GM19372 (cell line): ENCODE results near the gene ASPN.

Source experiments
- ATAC-seq: cut with Tn5 transposase; IDR thresholded peaks from one replicate; pipeline ENCODE4 v1.9.1; 2021; ENCODE audit warnings: mild to moderate bottlenecking, low read depth, moderate library complexity; ENCODE audit not compliant: unreplicated experiment

Gene ASPN

GRCh38 chr9:92506184-92506857, 24.0 kb upstream of the ASPN start:
- ATAC-seq = no peak

- no peak for ATAC-seq
Measured at GRCh38 chr9:92504881-92505280, 22.6 kb upstream of the ASPN start.

GRCh38 chr9:92503156-92503555, 20.9 kb upstream of the ASPN start:
- no peak for ATAC-seq

- no peak for ATAC-seq
Measured at GRCh38 chr9:92501671-92502393, 19.5 kb upstream of the ASPN start.

DNA sequence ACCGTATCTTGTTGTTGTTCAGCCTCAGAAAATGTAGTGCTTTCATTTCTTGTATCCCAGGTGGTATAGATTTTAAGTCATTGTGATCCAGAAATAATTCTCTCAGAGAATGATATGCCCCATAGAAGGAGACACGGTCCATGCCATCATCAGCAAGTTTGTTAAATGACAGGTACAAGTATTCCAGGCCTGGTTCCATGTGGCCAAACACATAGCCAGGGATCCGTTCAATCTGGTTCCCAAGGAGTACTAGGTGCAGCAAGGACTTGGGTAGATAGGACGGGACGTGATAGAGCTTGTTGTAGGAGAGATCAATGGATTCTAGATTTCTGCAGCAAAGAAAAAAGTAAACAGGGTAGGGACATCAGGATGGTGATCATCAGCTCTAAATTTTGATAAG, 18.4 kb upstream of the ASPN start:
- ATAC-seq = no peak

DNA sequence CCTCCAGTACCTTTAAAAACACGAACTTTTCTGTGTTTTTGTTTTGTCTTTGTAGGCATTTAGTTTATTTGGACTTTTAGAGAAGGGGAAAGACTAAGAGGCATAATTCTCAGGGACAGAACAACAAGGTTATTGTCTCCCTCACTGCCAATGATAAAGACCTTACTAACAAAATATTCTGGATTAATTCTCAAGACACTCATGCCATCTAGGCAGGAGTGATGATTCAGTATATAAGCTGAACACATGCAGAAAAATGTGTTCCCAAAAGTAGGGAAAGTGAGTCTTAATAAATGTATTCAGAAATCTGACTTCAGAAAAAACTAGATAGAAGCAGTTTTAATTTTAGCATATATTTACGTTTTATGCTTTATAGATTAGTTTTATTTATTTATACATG, 17.4 kb upstream of the ASPN start:
- no peak for ATAC-seq

DNA sequence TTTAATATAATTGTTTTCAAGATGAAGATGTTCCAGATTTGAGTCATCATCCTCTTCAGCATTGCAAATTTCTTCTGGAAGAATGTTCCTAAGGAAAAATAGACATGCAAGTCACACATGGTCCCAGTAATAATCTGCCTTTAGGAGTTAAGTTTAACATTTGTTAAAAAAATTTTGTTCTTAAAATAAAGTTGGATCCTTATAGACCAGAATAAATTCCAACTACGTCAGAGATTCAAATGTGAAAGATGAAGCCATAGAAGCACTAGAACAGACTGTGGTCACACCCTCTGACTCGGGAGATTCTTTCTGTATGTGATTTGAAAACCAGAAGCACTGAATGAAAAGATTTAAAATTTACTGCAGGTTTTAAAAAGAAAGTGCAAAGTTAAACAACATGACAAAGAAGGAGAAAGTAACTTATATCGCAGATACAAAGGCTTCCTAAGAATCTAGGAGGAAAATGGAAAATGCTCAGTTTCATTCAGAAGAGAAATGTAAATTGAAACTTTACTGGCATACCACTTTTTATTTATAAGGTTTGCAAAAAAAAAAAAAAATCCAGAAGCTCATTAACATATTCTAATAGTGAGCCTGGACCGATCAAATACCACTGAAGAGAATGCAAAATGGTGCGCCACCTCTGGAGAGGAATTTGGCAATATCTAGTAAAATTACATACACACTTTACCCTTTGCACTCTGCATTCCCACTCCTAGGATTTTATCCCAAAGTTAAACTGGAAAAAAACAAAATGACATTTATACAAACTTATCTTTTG, 14.3 kb upstream of the ASPN start:
- ATAC-seq = no peak

- no peak for ATAC-seq
Measured at GRCh38 chr9:92494856-92495255, 12.6 kb upstream of the ASPN start.

DNA sequence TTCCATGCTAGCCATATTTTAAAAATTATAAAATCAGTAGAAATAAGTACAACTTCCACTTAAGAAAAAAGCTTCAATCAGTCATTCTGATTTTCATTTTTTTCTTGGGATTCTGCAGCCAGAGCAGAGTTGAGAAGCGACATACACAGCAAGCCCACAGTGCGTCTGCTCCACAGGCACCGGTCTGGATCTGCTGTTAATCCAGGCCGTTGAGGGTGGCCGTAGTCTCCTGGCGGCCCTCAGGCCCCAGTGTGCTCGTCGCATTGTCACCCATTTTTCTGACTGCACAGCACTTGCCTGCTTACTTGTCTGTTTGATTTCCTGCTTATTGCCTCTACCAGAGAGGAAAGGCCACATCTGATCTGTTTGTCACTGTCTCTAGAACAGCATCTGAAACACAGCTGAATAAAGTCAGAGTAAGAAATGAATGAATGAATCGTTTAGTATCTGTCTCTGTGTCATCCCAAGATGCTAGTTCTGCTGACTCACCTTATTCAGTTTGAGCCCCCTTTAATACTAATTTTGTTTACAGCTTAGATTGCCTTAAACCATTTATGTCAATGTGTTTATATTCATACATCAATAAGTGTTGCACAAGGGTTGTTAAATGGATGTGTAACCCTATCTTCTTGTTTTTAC, 11.6 kb upstream of the ASPN start:
- no peak for ATAC-seq

- ATAC-seq = no peak
Measured at GRCh38 chr9:92492781-92493401, 10.6 kb upstream of the ASPN start.

DNA sequence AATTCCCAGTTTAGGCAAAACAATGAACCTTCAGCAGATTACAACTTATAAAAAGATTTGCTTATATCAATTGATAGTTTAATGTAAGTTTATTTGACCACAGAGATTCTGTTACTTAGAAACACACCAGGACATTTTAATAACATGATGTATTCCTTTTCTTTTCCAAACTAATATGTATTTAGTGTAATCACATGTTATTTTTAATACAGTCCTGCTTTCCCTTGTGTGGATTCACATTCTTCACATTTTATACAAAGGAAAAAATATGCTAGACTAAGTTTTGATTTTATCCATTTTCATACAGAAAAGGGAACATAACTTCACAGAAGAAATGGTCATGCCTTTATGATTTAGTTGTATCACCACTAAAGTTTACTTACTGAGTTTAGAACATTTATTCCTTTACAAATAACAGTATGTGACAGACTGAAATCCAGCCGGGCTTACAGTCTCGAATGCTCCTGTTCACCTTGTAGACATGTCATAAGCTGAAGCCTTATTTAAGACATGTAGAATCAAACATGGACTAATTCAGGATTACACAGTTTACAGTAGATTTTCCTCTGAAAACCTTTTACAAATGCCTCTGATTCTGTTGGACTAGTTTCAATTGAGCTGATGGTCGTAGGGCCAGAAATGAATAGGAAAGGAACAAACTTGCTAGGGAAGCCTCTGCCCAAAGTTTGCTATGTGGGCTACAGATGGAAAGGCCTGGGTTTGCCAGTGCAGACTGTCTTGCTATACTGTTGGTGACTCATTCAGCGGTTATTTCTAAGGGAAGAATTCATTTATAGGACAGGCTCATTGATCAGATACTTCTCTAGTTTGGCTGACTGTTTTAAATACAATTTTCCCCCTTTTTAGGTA, 6.6 kb upstream of the ASPN start:
- ATAC-seq = no peak

DNA sequence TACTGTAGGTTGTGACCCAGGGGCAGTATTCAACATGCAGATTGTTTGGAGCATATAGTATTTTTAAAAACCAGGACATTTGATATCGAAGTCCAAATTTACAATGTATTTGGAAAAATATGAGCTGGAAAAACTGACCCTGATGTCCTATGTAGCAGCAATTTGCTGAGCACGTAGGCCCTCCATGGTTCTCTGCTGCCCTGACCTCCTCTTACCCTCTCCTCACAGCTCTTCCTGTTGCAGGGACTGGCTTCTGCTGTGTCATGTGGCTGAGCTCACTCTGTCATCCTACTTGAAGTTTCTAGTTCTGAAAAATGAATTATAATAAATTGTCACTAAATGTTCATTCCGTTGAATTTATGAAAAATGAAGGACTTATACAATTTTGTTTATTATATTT, 4.1 kb upstream of the ASPN start:
- no peak for ATAC-seq

- ATAC-seq = no peak
Measured at GRCh38 chr9:92484563-92484962, 2.3 kb upstream of the ASPN start.

GRCh38 chr9:92483627-92484545, 1.6 kb upstream of the ASPN start:
- ATAC-seq = no peak

DNA sequence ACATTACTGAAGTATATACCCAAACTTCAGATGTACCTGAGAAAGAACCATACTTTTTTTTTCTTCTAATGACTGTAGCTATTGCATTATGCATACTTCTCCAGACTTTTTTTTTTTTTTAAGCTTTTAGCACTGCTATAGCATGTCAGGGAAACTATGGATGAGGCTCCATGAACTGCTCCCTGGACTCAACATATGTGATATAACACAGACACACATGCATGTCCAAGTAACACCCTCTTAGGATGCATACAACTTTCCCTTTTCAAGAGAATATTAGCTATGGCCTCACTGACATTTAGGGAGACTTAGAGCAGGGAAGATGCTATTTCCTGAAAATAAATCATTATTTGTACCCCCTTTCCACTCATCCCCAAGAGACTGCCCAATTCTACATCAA, 499 bp upstream of the ASPN start:
- ATAC-seq = no peak

- no peak for ATAC-seq
Measured at GRCh38 chr9:92480986-92481633, 1.2 kb downstream of the ASPN start.

GRCh38 chr9:92480291-92480771, 2.0 kb downstream of the ASPN start:
- no peak for ATAC-seq

DNA sequence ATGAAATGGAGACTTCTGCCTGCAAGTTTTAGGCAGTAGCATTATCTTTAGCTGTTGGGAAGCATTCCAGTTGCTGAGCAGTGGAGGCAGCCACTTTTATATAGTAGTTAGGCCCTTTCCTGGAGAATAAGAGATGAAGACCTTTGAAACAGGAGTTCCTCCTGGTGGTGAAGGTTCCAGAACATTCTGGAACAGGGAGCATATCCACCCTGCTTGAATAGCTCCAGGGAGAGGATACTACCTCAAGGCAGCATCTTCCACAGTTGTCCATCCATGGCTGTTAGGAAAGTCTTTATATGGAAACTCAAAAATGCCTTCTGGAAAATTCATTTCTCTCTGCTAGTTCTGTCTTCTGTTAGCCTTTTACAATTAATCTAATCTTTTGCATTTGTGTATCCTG, 3.0 kb downstream of the ASPN start:
- no peak for ATAC-seq
